CD14-positive monocyte (primary cell): ENCODE data around the gene SLC34A3. TPM values are rescaled to one million over a fixed set of nuclear protein-coding genes. Genes with fewer than 3 reads are reported as not detected.

Experiments
- DNase-seq, 3 donors: peaks; one replicate each; pipeline ENCODE4 v3.0.0-alpha.2; 2011 to 2022
- H2AFZ ChIP-seq: 2 replicates; pipeline ENCODE4 v1.6.0; 2012; ENCODE audit warnings: mild to moderate bottlenecking, low read depth, low read length, inconsistent platforms; ENCODE audit not compliant: insufficient read depth, poor library complexity, severe bottlenecking
- H3K27ac ChIP-seq, 2 donors: 1 replicate in 1 of 2; 2 replicates in 1 of 2; pipeline ENCODE4 v1.5.1; 2012 to 2013; ENCODE audit warnings: low read length in 2 of 2, control low read depth in 1 of 2, inconsistent platforms in 1 of 2, low read depth in 1 of 2, mild to moderate bottlenecking in 1 of 2
- H3K27me3 ChIP-seq, 2 donors: one replicate each; pipeline versions ENCODE4 v1.6.0 to v1.6.1; 2011 to 2013; ENCODE audit warnings: low read length in 2 of 2; ENCODE audit not compliant: control insufficient read depth in 2 of 2, insufficient read depth in 2 of 2
- H3K36me3 ChIP-seq, 2 donors: replicated peaks in 1 of 2; 1 replicate in 1 of 2; 2 replicates in 1 of 2; pipeline versions ENCODE4 v1.5.1 to v1.6.1; 2012 to 2013; ENCODE audit warnings: low read length in 2 of 2, control low read depth in 1 of 2, inconsistent platforms in 1 of 2, mild to moderate bottlenecking in 1 of 2; ENCODE audit not compliant: insufficient read depth in 2 of 2, control insufficient read depth in 1 of 2
- H3K4me1 ChIP-seq, 2 donors: 1 replicate in 1 of 2; 2 replicates in 1 of 2; pipeline versions ENCODE4 v1.5.1 to v1.6.1; 2012 to 2013; ENCODE audit warnings: low read length in 2 of 2, control low read depth in 1 of 2, inconsistent platforms in 1 of 2, mild to moderate bottlenecking in 1 of 2, moderate library complexity in 1 of 2; ENCODE audit not compliant: insufficient read depth in 2 of 2, control insufficient read depth in 1 of 2
- H3K4me2 ChIP-seq: replicated peaks from 2 replicates; pipeline ENCODE3; 2012; ENCODE audit warnings: low read length, moderate library complexity, mild to moderate bottlenecking; ENCODE audit not compliant: poor library complexity, severe bottlenecking; ENCODE audit errors: extremely low read depth
- H3K4me3 ChIP-seq, 3 experiments: fragments of 200-600 bp in 1 of 3; sonication (generic) in 1 of 3; replicated peaks in 1 of 3; 1 replicate in 2 of 3; 2 replicates in 1 of 3; pipeline ENCODE4 v1.5.1; 2011 to 2013; ENCODE audit warnings: low read length in 3 of 3, mild to moderate bottlenecking in 3 of 3, control low read depth in 2 of 3, low read depth in 2 of 3, inconsistent platforms in 1 of 3, moderate library complexity in 1 of 3
- H3K79me2 ChIP-seq: 2 replicates; pipeline ENCODE4 v1.6.0; 2012; ENCODE audit warnings: mild to moderate bottlenecking, control low read depth, inconsistent platforms, low read length, moderate library complexity; ENCODE audit not compliant: insufficient read depth
- H3K9ac ChIP-seq: 2 replicates; pipeline ENCODE4 v1.6.0; 2017; ENCODE audit warnings: low read length, mild to moderate bottlenecking; ENCODE audit not compliant: insufficient read depth, poor library complexity, severe bottlenecking
- H3K9me3 ChIP-seq, 2 donors: replicated peaks in 1 of 2; 1 replicate in 1 of 2; 2 replicates in 1 of 2; pipeline versions ENCODE4 v1.5.1 to v1.6.1; 2012 to 2013; ENCODE audit warnings: low read length in 2 of 2, control low read depth in 1 of 2; ENCODE audit not compliant: control insufficient read depth in 1 of 2, insufficient read depth in 1 of 2
- H4K20me1 ChIP-seq: 2 replicates; pipeline ENCODE4 v1.6.0; 2012; ENCODE audit warnings: mild to moderate bottlenecking, low read length, control low read depth, moderate library complexity; ENCODE audit not compliant: insufficient read depth
- H3K27ac Mint-ChIP-seq, 7 donors: one replicate each; pipeline ENCODE4 v1.8.0; 2020; ENCODE audit warnings: mild to moderate bottlenecking in 7 of 7, mixed read lengths in 7 of 7, moderate library complexity in 6 of 7, inconsistent platforms in 2 of 7
- H3K27me3 Mint-ChIP-seq, 3 donors: one replicate each; pipeline ENCODE4 v1.8.0; 2021 to 2022; ENCODE audit warnings: low read depth in 3 of 3, mild to moderate bottlenecking in 3 of 3, mixed read lengths in 3 of 3, moderate library complexity in 3 of 3, inconsistent platforms in 1 of 3
- H3K36me3 Mint-ChIP-seq, 2 donors: one replicate each; pipeline ENCODE4 v1.8.0; 2020; ENCODE audit warnings: mixed read lengths in 2 of 2, inconsistent platforms in 1 of 2, mild to moderate bottlenecking in 1 of 2
- H3K4me1 Mint-ChIP-seq: one replicate; pipeline ENCODE4 v1.8.0; 2020; ENCODE audit warnings: mild to moderate bottlenecking, mixed read lengths
- H3K4me3 Mint-ChIP-seq, 2 donors: one replicate each; pipeline ENCODE4 v1.8.0; 2020; ENCODE audit warnings: mild to moderate bottlenecking in 2 of 2, mixed read lengths in 2 of 2, moderate library complexity in 1 of 2
- H3K9me3 Mint-ChIP-seq, 7 donors: one replicate each; pipeline ENCODE4 v1.8.0; 2020 to 2022; ENCODE audit warnings: mixed read lengths in 7 of 7, mild to moderate bottlenecking in 6 of 7, moderate library complexity in 6 of 7, inconsistent platforms in 2 of 7
- CTCF ChIP-seq: fragments of 200-600 bp; IDR thresholded peaks from one replicate; pipeline ENCODE4 v1.8.0; 2022; ENCODE audit warnings: antibody characterized with exemption, mild to moderate bottlenecking
- WGBS: methylation state at CpG from one replicate; pipeline ENCODE4 v1.1.5; 2013; ENCODE audit warnings: missing lambda C conversion rate; ENCODE audit not compliant: insufficient coverage; 5-methylcytosine and 5-hydroxymethylcytosine counted together
- intact Hi-C, 2 donors: fragments of 100-400 bp; cut with micrococcal nuclease; formaldehyde crosslinking; loops; one replicate each; pipeline versions ENCODE4 v1.15.0 to v1.15.1; 2023
- polyA plus RNA-seq, 3 donors: library from polyadenylated mRNA; depleted of rRNA in 1 of 3; unstranded in 2 of 3; stranded (reverse) in 1 of 3; fragments of 300-500 nt in 2 of 3; fragments of >200 nt in 1 of 3; fragmentation: Illumina TruSeq in 2 of 3; gene quantifications; 1 replicate in 2 of 3; 2 replicates in 1 of 3; pipeline ENCODE4 v1.2.3, GENCODE V29; 2012 to 2021

SLC34A3 gene
- polyA plus RNA-seq, 3 donors: not detected

DNA sequence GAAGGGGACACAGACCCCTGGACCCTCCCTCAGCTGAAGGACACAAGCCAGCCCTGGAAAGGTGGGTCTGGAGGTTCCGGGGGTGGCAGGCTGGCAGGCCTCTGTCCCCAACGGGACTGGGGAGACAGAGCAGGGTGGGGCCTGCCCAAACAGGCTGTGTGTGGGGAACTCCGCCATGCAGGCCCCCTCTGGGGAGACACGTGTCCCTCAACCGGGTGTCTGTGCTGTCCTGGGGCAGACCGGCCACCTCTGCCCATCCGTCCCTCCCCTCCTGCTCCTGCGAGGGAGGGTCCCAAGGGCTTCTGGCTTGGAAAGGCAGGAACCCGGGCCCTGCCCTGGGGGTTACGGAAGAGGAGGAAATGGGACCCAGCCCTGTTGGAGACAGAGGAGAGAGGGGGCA, 1.4 kb downstream of the SLC34A3 start:
- peaks cover 0 to 4% (median 0%) of the 10 kb centered on the region in 7 donors for H3K9me3 Mint-ChIP-seq
- H4K20me1 ChIP-seq: no peaks in the 10 kb centered on the region
- H3K4me1 Mint-ChIP-seq: peaks cover 7% of the 10 kb centered on the region
- H3K4me2 ChIP-seq: no peak overlapping the region
- no peak overlapping the region for H3K9ac ChIP-seq
- H3K36me3 ChIP-seq: no peaks in the 10 kb centered on the region
- H3K4me3 ChIP-seq: no peak overlapping the region
- no peak overlapping the region for H3K4me3 Mint-ChIP-seq
- peaks cover 0 to 4% of the 10 kb centered on the region in 2 donors for H3K27me3 ChIP-seq
- no peaks in the 10 kb centered on the region for H3K79me2 ChIP-seq
- H3K27ac Mint-ChIP-seq: no peak overlapping the region
- no peak for DNase-seq
- 83% methylated on average over 9 of the region's 10 CpGs for WGBS
- peaks cover 2 to 44% (median 10%) of the 10 kb centered on the region in 3 donors for H3K27me3 Mint-ChIP-seq
- intact Hi-C loops: no loop called here
- no peaks in the 10 kb centered on the region for H3K36me3 Mint-ChIP-seq
- H2AFZ ChIP-seq: no peak overlapping the region
- TF ChIP-seq CTCF: no peak
- peaks cover 11 to 12% of the 10 kb centered on the region in 2 donors for H3K4me1 ChIP-seq
- H3K9me3 ChIP-seq: no peaks in the 10 kb centered on the region
- H3K27ac ChIP-seq: no peak overlapping the region

- Histone ChIP-seq H3K4me2 (no peak overlapping the region), H3K4me3 (no peak overlapping the region), H2AFZ (no peak overlapping the region), H3K79me2 (no peaks in the 10 kb centered on the region), H3K36me3 (no peaks in the 10 kb centered on the region), H3K27ac (no peak overlapping the region), H4K20me1 (no peaks in the 10 kb centered on the region), H3K9me3 (no peaks in the 10 kb centered on the region), H3K9ac (no peak overlapping the region), H3K27me3 (peaks cover 0 to 4% of the 10 kb centered on the region in 2 donors), H3K4me1 (peaks cover 13 to 16% of the 10 kb centered on the region in 2 donors)
- WGBS: 94% methylated on average over 24 of the region's 24 CpGs
- no peak overlapping the region for H3K4me3 Mint-ChIP-seq
- H3K9me3 Mint-ChIP-seq: peaks cover 0 to 4% (median 0%) of the 10 kb centered on the region in 7 donors
- TF ChIP-seq CTCF: no peak
- no peak for DNase-seq
- peaks cover 2 to 41% (median 9%) of the 10 kb centered on the region in 3 donors for H3K27me3 Mint-ChIP-seq
- H3K27ac Mint-ChIP-seq: no peak overlapping the region
- intact Hi-C loops: no loop called here
- peaks cover 10% of the 10 kb centered on the region for H3K4me1 Mint-ChIP-seq
- no peaks in the 10 kb centered on the region for H3K36me3 Mint-ChIP-seq
Measured at GRCh38 chr9:137232510-137232909, 1.8 kb downstream of the SLC34A3 start.
